Liver (tissue), 9 donors: Measurements from ENCODE around the gene METAP2. TPM values are rescaled to one million over a fixed set of nuclear protein-coding genes. Genes with fewer than 3 reads are reported as not detected.

Experiments used
- DNase-seq: peaks from one replicate; pipeline ENCODE4 v3.0.0-alpha.2; 2017; ENCODE audit warnings: low spot score
- H3K27ac ChIP-seq, 2 donors: one replicate each; pipeline ENCODE4 v1.7.0; 2013; ENCODE audit warnings: inconsistent platforms in 2 of 2, low read length in 2 of 2, control low read depth in 1 of 2, low read depth in 1 of 2, mild to moderate bottlenecking in 1 of 2
- H3K27me3 ChIP-seq, 4 donors: one replicate each; pipeline versions ENCODE4 v1.6.1 to v1.7.0; 2013; ENCODE audit warnings: low read length in 3 of 4, inconsistent platforms in 1 of 4, mild to moderate bottlenecking in 1 of 4, moderate library complexity in 1 of 4; ENCODE audit not compliant: control insufficient read depth in 4 of 4, insufficient read depth in 4 of 4
- H3K36me3 ChIP-seq, 4 donors: one replicate each; pipeline versions ENCODE4 v1.6.1 to v1.7.0; 2013; ENCODE audit warnings: low read length in 3 of 4, mild to moderate bottlenecking in 3 of 4, low read depth in 1 of 4, moderate library complexity in 1 of 4; ENCODE audit not compliant: control insufficient read depth in 4 of 4, insufficient read depth in 3 of 4
- H3K4me1 ChIP-seq, 4 donors: one replicate each; pipeline versions ENCODE4 v1.6.1 to v1.7.0; 2013; ENCODE audit warnings: low read length in 3 of 4, mild to moderate bottlenecking in 3 of 4, moderate library complexity in 1 of 4; ENCODE audit not compliant: control insufficient read depth in 4 of 4, insufficient read depth in 4 of 4
- H3K4me3 ChIP-seq, 3 donors: one replicate each; pipeline versions ENCODE4 v1.6.1 to v1.7.0; 2013; ENCODE audit warnings: low read length in 3 of 3, control low read depth in 1 of 3, low read depth in 1 of 3, mild to moderate bottlenecking in 1 of 3
- H3K9ac ChIP-seq, 2 donors: one replicate each; pipeline ENCODE4 v1.7.0; 2013; ENCODE audit warnings: low read length in 2 of 2, mild to moderate bottlenecking in 2 of 2, moderate library complexity in 2 of 2, control low read depth in 1 of 2, low read depth in 1 of 2
- H3K9me3 ChIP-seq, 4 donors: one replicate each; pipeline versions ENCODE4 v1.6.1 to v1.7.0; 2013; ENCODE audit warnings: low read length in 3 of 4; ENCODE audit not compliant: control insufficient read depth in 4 of 4
- EGR1 ChIP-seq, 2 donors: IDR thresholded peaks; 2 replicates each; pipeline ENCODE4 v1.6.1; 2016 to 2018; ENCODE audit warnings: antibody characterized with exemption in 2 of 2, low read depth in 2 of 2
- FOXA1 ChIP-seq: IDR thresholded peaks from 2 replicates; pipeline ENCODE4 v1.6.1; 2016; ENCODE audit warnings: antibody characterized with exemption
- GABPA ChIP-seq, 2 donors: IDR thresholded peaks in 1 of 2; conservative IDR thresholded peaks in 1 of 2; 2 replicates each; pipeline ENCODE4 v1.6.1; 2016; ENCODE audit warnings: antibody characterized with exemption in 2 of 2, mild to moderate bottlenecking in 1 of 2, moderate library complexity in 1 of 2
- HNF4A ChIP-seq, 2 donors: conservative IDR thresholded peaks; 2 replicates each; pipeline ENCODE4 v1.6.1; 2016; ENCODE audit warnings: antibody characterized with exemption in 2 of 2, mild to moderate bottlenecking in 2 of 2
- HNF4G ChIP-seq: IDR thresholded peaks from 2 replicates; pipeline ENCODE4 v1.6.1; 2016; ENCODE audit warnings: antibody characterized with exemption
- JUND ChIP-seq, 2 donors: IDR thresholded peaks; 2 replicates each; pipeline ENCODE4 v1.6.1; 2016; ENCODE audit warnings: antibody characterized with exemption in 2 of 2
- NR2F2 ChIP-seq: IDR thresholded peaks from 2 replicates; pipeline ENCODE4 v1.6.1; 2016; ENCODE audit warnings: antibody characterized with exemption
- RAD21 ChIP-seq, 2 donors: IDR thresholded peaks; 2 replicates each; pipeline ENCODE4 v1.6.1; 2016; ENCODE audit warnings: antibody characterized with exemption in 2 of 2, mild to moderate bottlenecking in 2 of 2
- RXRA ChIP-seq, 2 donors: IDR thresholded peaks; 2 replicates each; pipeline ENCODE4 v1.6.1; 2017 to 2018; ENCODE audit warnings: antibody characterized with exemption in 2 of 2, mild to moderate bottlenecking in 1 of 2
- SP1 ChIP-seq: IDR thresholded peaks from 2 replicates; pipeline ENCODE4 v1.6.1; 2018; ENCODE audit warnings: antibody characterized with exemption, mild to moderate bottlenecking
- TAF1 ChIP-seq: conservative IDR thresholded peaks from 2 replicates; pipeline ENCODE4 v1.6.1; 2016; ENCODE audit warnings: antibody characterized with exemption, mild to moderate bottlenecking
- YY1 ChIP-seq: IDR thresholded peaks from 2 replicates; pipeline ENCODE4 v1.6.1; 2016; ENCODE audit warnings: antibody characterized with exemption, mild to moderate bottlenecking
- ZBTB33 ChIP-seq: IDR thresholded peaks from 2 replicates; pipeline ENCODE4 v1.6.1; 2016; ENCODE audit warnings: antibody characterized with exemption
- polyA plus RNA-seq, 2 donors: library from polyadenylated mRNA; stranded (reverse) in 1 of 2; unstranded in 1 of 2; fragments of 200-250 nt in 1 of 2; fragments of >200 nt in 1 of 2; fragmentation: Nextera tagmentation in 1 of 2; extraction: Ambion mirVana in 1 of 2; gene quantifications; one replicate each; pipeline versions ENCODE4 v1.2.1 to v1.2.3, GENCODE V29; 2013 to 2015
- total RNA-seq, 2 donors: library from RNA; depleted of rRNA; stranded (reverse); fragments of >200 nt; gene quantifications; one replicate each; pipeline ENCODE4 v1.2.3, GENCODE V29; 2014
- TF ChIP-seq, protein P1 (sequence below): IDR thresholded peaks from 2 replicates; pipeline ENCODE4 v1.6.1; 2016; ENCODE audit warnings: antibody characterized with exemption
- TF ChIP-seq, protein P2 (sequence below): IDR thresholded peaks from 2 replicates; pipeline ENCODE4 v1.6.1; 2016; ENCODE audit warnings: antibody characterized with exemption, mild to moderate bottlenecking
- TF ChIP-seq, protein P3 (sequence below): fragments of 150-350 bp; IDR thresholded peaks from 2 replicates; pipeline ENCODE4 v1.5.1; 2017; ENCODE audit warnings: improper control_type of control experiment, low read depth, low read length; ENCODE audit not compliant: missing input control
- donor health status: healthy.
- donor health status: healthy.
- donor health status: healthy.
- donor health status: healthy.
- donor health status: healthy.

METAP2 gene
- total and polyA plus RNA-seq, 4 donors, result 31.2 to 45.7 (median 35.7) TPM

- no peak overlapping the region for H3K9ac ChIP-seq
- H3K36me3 ChIP-seq, result peaks cover 2 to 26% (median 25%) of the 10 kb centered on the region in 4 donors
- H3K9me3 ChIP-seq, result no peaks in the 10 kb centered on the region
- no peaks in the 10 kb centered on the region for H3K27me3 ChIP-seq
- TF ChIP-seq NR2F2 (no peak), TAF1 (no peak), RXRA (IDR thresholded peaks at IDR 0.05) (no peak), GABPA (IDR thresholded peaks at IDR 0.05 in 1 of 2, conservative IDR thresholded peaks at IDR 0.05 in 1 of 2) (no peak), HNF4G (no peak), ZBTB33 (no peak), HNF4A (conservative IDR thresholded peaks at IDR 0.05) (no peak), FOXA1 (no peak), SP1 (no peak), YY1 (no peak), JUND (IDR thresholded peaks at IDR 0.05) (no peak), EGR1 (IDR thresholded peaks at IDR 0.05; ENCODE audit: low read depth in 2 of 2) (no peak)
- TF ChIP-seq, protein P1, sequence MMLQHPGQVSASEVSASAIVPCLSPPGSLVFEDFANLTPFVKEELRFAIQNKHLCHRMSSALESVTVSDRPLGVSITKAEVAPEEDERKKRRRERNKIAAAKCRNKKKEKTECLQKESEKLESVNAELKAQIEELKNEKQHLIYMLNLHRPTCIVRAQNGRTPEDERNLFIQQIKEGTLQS, result no peak
- TF ChIP-seq, protein P2, sequence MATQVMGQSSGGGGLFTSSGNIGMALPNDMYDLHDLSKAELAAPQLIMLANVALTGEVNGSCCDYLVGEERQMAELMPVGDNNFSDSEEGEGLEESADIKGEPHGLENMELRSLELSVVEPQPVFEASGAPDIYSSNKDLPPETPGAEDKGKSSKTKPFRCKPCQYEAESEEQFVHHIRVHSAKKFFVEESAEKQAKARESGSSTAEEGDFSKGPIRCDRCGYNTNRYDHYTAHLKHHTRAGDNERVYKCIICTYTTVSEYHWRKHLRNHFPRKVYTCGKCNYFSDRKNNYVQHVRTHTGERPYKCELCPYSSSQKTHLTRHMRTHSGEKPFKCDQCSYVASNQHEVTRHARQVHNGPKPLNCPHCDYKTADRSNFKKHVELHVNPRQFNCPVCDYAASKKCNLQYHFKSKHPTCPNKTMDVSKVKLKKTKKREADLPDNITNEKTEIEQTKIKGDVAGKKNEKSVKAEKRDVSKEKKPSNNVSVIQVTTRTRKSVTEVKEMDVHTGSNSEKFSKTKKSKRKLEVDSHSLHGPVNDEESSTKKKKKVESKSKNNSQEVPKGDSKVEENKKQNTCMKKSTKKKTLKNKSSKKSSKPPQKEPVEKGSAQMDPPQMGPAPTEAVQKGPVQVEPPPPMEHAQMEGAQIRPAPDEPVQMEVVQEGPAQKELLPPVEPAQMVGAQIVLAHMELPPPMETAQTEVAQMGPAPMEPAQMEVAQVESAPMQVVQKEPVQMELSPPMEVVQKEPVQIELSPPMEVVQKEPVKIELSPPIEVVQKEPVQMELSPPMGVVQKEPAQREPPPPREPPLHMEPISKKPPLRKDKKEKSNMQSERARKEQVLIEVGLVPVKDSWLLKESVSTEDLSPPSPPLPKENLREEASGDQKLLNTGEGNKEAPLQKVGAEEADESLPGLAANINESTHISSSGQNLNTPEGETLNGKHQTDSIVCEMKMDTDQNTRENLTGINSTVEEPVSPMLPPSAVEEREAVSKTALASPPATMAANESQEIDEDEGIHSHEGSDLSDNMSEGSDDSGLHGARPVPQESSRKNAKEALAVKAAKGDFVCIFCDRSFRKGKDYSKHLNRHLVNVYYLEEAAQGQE, result no peak
- no peak overlapping the region for H3K4me3 ChIP-seq
- H3K27ac ChIP-seq, result no peak overlapping the region
- peaks cover 0 to 4% (median 0%) of the 10 kb centered on the region in 4 donors for H3K4me1 ChIP-seq
- DNase-seq, result no peak
Measured at GRCh38 chr12:95517246-95517645, 43.3 kb downstream of the METAP2 start.

GRCh38 chr12:95518944-95519343 is 45.0 kb downstream of the METAP2 start:
- Histone ChIP-seq H3K4me3 (no peak overlapping the region), H3K9ac (no peak overlapping the region), H3K9me3 (no peaks in the 10 kb centered on the region), H3K27ac (no peak overlapping the region), H3K27me3 (no peaks in the 10 kb centered on the region), H3K4me1 (peaks cover 0 to 4% (median 0%) of the 10 kb centered on the region in 4 donors), H3K36me3 (peaks cover 0 to 13% (median 9%) of the 10 kb centered on the region in 4 donors)
- no peak for DNase-seq
- TF ChIP-seq RXRA (IDR thresholded peaks at IDR 0.05), result no peak
- TF ChIP-seq ZBTB33, result no peak
- TF ChIP-seq, protein P3, sequence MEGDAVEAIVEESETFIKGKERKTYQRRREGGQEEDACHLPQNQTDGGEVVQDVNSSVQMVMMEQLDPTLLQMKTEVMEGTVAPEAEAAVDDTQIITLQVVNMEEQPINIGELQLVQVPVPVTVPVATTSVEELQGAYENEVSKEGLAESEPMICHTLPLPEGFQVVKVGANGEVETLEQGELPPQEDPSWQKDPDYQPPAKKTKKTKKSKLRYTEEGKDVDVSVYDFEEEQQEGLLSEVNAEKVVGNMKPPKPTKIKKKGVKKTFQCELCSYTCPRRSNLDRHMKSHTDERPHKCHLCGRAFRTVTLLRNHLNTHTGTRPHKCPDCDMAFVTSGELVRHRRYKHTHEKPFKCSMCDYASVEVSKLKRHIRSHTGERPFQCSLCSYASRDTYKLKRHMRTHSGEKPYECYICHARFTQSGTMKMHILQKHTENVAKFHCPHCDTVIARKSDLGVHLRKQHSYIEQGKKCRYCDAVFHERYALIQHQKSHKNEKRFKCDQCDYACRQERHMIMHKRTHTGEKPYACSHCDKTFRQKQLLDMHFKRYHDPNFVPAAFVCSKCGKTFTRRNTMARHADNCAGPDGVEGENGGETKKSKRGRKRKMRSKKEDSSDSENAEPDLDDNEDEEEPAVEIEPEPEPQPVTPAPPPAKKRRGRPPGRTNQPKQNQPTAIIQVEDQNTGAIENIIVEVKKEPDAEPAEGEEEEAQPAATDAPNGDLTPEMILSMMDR, result no peak
- TF ChIP-seq JUND (IDR thresholded peaks at IDR 0.05), result no peak
- no peak for TF ChIP-seq TAF1
- no peak for TF ChIP-seq FOXA1
- no peak for TF ChIP-seq SP1
- no peak for TF ChIP-seq RAD21 (IDR thresholded peaks at IDR 0.05)
- no peak for TF ChIP-seq GABPA (IDR thresholded peaks at IDR 0.05 in 1 of 2, conservative IDR thresholded peaks at IDR 0.05 in 1 of 2)
- TF ChIP-seq HNF4A (conservative IDR thresholded peaks at IDR 0.05), result no peak
- no peak for TF ChIP-seq HNF4G
- TF ChIP-seq, protein P2, result no peak
- TF ChIP-seq NR2F2, result no peak
